Esophagus squamous epithelium (tissue), 5 donors: ENCODE measurements around the gene ASCL4. TPM values are rescaled to one million over a fixed set of nuclear protein-coding genes. Genes with fewer than 3 reads are reported as not detected.

Experiments used
- DNase-seq: peaks from one replicate; lab custom pipeline; 2025; lab: John Stamatoyannopoulos, UW
- H3K27ac ChIP-seq, 4 donors: fragments of 200-600 bp; sonication (generic); one replicate each; pipeline ENCODE4 v1.5.1; 2016 to 2019; ENCODE audit warnings: mild to moderate bottlenecking in 1 of 4
- H3K27me3 ChIP-seq, 4 donors: fragments of 200-600 bp; sonication (generic); 1 replicate in 3 of 4; 2 replicates in 1 of 4; pipeline versions ENCODE4 v1.5.1 to v1.6.0; 2017 to 2021; ENCODE audit warnings: antibody characterized with exemption in 1 of 4
- H3K36me3 ChIP-seq, 3 donors: fragments of 200-600 bp; sonication (generic); one replicate each; pipeline ENCODE4 v1.5.1; 2016 to 2019
- H3K4me1 ChIP-seq, 3 donors: fragments of 200-600 bp; sonication (generic); one replicate each; pipeline ENCODE4 v1.5.1; 2017 to 2019
- H3K4me3 ChIP-seq, 4 donors: fragments of 200-600 bp; sonication (generic); 1 replicate in 3 of 4; 2 replicates in 1 of 4; pipeline ENCODE4 v1.5.1; 2016 to 2019; ENCODE audit warnings: mild to moderate bottlenecking in 2 of 4, moderate library complexity in 1 of 4
- H3K9me3 ChIP-seq, 3 donors: fragments of 200-600 bp; sonication (generic); one replicate each; pipeline ENCODE4 v1.5.1; 2016 to 2019
- POLR2A ChIP-seq, 4 donors: fragments of 450-650 bp; IDR thresholded peaks; one replicate each; pipeline ENCODE4 v1.6.1; 2017; ENCODE audit warnings: antibody characterized with exemption in 4 of 4, mild to moderate bottlenecking in 4 of 4, moderate library complexity in 3 of 4
- WGBS, 2 donors: methylation state at CpG; one replicate each; pipeline ENCODE4 v1.1.5; 2018; 5-methylcytosine and 5-hydroxymethylcytosine counted together
- intact Hi-C: fragments of 100-400 bp; cut with DNase I; formaldehyde crosslinking; loops from one replicate; pipeline ENCODE4 v1.15.0; 2022
- total RNA-seq, 4 donors: library from RNA; depleted of rRNA; stranded (reverse); fragments of >200 nt; gene quantifications; one replicate each; pipeline ENCODE4 v1.1.0, GENCODE V29; 2016
- TF ChIP-seq, protein P1 (sequence below), 6 experiments: fragments of 450-650 bp in 4 of 6; fragments of 200-600 bp in 2 of 6; sonication (generic) in 2 of 6; IDR thresholded peaks; one replicate each; pipeline ENCODE4 v1.5.1; 2016 to 2019; ENCODE audit warnings: antibody characterized with exemption in 6 of 6, mild to moderate bottlenecking in 4 of 6, moderate library complexity in 4 of 6
- donor health status: DM: yes; HTN: yes; CAD: no.

ASCL4 gene
- total RNA-seq, 4 donors from 2014 or later, result 0.19 TPM; not detected in 3

DNA sequence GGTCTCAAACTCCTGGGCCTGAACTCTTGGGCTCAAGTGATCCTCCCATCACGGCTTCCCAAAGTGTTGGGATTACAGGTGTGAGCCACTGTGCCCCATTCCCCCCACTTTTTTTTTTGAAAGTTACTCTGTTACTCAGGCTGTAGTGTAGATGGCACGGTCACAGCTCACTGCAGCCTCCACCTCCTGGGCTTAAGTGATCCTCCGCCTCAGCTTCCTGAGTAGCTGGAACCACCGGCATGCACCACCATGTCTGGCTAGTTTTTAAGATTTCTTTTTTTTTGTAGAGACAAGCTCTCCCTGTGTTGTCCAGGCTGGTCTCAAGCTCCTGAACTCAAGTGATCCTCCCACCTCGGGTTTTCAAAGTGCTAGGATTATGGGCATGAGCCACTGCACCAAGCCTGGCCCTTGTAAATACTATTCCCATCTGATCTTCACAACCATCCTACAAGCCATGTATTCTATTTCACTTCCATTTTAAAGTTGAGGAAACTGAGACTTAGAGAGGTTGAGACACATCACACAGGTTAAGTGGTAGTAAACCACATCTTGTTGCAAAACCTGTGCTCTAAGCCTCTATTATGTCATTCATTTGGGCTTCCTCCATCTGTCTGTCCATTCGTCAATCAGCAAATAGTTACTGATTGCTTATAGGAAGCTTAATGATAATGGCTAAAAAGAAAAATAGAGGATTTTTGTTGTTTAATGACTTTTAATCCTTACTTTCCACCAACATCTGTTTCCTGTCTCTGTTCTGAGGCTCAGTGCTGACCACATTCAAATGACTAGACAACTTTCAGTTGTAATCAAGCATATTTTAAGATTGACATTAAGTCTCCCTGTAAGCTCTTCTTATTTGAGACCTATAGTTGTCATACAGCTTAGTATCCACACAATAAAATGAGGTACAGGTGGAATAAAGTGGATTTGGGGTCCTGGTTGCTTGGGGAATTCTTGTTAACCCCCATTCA, 9.2 kb downstream of the ASCL4 start:
- Histone ChIP-seq H3K27ac (no peak overlapping the region), H3K36me3 (no peaks in the 10 kb centered on the region), H3K4me3 (no peak overlapping the region), H3K9me3 (no peaks in the 10 kb centered on the region), H3K27me3 (peaks cover 0 to 5% (median 0%) of the 10 kb centered on the region in 4 donors), H3K4me1 (peaks cover 0 to 1% (median 0%) of the 10 kb centered on the region in 3 donors)
- intact Hi-C loops, result no loop called here
- DNase-seq, result no peak
- TF ChIP-seq, protein P1, sequence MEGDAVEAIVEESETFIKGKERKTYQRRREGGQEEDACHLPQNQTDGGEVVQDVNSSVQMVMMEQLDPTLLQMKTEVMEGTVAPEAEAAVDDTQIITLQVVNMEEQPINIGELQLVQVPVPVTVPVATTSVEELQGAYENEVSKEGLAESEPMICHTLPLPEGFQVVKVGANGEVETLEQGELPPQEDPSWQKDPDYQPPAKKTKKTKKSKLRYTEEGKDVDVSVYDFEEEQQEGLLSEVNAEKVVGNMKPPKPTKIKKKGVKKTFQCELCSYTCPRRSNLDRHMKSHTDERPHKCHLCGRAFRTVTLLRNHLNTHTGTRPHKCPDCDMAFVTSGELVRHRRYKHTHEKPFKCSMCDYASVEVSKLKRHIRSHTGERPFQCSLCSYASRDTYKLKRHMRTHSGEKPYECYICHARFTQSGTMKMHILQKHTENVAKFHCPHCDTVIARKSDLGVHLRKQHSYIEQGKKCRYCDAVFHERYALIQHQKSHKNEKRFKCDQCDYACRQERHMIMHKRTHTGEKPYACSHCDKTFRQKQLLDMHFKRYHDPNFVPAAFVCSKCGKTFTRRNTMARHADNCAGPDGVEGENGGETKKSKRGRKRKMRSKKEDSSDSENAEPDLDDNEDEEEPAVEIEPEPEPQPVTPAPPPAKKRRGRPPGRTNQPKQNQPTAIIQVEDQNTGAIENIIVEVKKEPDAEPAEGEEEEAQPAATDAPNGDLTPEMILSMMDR (IDR thresholded peaks at IDR 0.05), result no peak
- TF ChIP-seq POLR2A (IDR thresholded peaks at IDR 0.05), result no peak
- WGBS, 2 donors, result 66 to 80% methylated on average over 6 of the region's 6 CpGs

DNA sequence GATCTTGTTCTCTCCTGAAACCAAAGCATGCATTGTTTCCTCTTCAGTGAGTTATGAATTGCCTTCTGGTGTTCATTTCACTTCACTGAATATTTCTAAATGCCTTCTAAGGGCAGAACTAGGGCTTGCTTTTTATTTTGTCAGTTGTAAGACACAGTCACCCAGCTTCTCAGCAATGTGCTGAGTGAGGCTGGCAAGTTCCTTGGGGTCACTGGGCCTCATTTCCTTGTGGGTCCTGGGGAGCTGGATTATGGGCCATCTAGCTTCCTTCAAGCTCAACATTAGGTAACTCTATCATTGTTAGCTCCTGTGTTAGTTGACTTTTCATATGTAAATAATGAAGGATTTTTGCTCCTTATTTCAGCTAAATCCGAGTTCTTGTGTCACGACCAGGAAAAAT, 13.8 kb downstream of the ASCL4 start:
- H3K9me3 ChIP-seq, result no peaks in the 10 kb centered on the region
- no peaks in the 10 kb centered on the region for H3K36me3 ChIP-seq
- no peak overlapping the region for H3K4me3 ChIP-seq
- DNase-seq, result no peak
- H3K27me3 ChIP-seq, result peaks cover 0 to 19% (median 0%) of the 10 kb centered on the region in 4 donors
- intact Hi-C loops, result no loop called here
- WGBS, 2 donors, result 88% methylated on average over 2 of the region's 2 CpGs
- H3K4me1 ChIP-seq, result no peaks in the 10 kb centered on the region
- H3K27ac ChIP-seq, result no peak overlapping the region
- no peak for TF ChIP-seq POLR2A (IDR thresholded peaks at IDR 0.05)
- TF ChIP-seq, protein P1 (IDR thresholded peaks at IDR 0.05), result no peak

DNA sequence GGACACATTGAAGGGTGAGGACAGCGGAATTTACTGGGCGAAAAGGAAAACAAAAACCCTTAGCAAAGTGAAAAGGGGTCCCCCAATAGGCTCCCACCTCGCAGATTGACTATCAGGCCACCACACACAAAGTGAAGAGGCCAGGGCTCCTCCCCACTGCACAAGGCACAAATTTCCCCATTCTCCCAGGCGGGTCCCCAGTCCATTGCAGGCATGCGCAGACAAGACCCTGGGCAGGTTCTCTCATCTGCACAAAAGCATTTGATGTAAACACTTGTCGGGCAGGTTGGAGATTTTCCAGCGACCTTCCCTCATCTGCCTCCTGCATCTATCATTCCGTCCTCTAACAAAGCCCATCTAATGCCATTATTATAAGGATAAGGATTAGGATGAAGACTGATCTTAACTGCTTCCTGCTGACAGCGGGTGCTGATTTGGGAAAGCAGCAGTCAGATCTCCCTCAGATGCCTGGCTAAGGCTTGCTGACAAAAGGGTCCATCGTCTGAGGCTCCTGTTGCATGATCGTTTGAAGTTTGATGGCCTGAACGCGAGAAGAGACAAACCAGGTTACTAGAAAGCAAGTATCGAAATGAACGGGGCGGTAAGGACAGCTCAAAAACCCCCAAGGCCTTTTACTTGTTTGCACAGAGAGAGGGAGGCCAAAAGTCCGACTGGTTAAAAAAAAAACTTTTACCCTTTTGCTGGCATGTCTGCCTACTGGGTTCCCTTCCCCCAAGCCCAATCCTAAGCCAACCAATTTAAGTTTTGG, 14.4 kb downstream of the ASCL4 start:
- Histone ChIP-seq H3K36me3 (no peaks in the 10 kb centered on the region), H3K4me1 (no peaks in the 10 kb centered on the region), H3K27ac (no peak overlapping the region), H3K27me3 (peaks cover 0 to 19% (median 0%) of the 10 kb centered on the region in 4 donors), H3K9me3 (no peaks in the 10 kb centered on the region), H3K4me3 (no peak overlapping the region)
- no peak for TF ChIP-seq POLR2A (IDR thresholded peaks at IDR 0.05)
- TF ChIP-seq, protein P1 (IDR thresholded peaks at IDR 0.05), result no peak
- no peak for DNase-seq
- intact Hi-C loops, result no loop called here
- WGBS, 2 donors, result 40 to 49% methylated on average over 17 of the region's 17 CpGs

DNA sequence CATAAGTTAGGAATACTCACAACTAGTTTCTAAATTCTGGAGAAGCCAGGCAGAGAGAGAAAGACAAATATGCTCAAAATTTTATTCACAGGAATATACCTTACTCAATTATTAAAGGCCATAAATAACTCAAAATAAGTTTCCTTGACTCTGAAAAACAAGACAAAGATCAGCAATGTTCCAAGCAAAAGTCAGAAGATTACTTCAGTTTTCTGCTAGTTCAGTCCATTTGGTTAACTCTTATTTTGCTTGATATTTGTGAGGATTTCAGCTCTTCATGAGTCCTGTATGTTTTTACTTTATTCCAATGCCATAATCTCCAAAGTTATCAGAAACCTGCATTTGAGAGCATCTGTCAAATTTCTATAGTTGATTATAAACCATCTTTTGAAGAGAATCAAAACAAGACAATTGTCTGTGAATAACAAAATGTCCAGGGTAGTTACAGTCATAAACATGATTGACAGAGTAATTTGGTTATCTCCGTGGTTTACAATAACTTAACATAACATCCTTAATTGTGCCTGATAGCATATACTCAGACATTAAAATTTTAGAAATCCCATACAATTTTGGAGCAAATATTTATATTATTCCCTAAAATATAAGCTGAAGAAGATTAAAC, 17.1 kb downstream of the ASCL4 start:
- no peaks in the 10 kb centered on the region for H3K4me1 ChIP-seq
- H3K4me3 ChIP-seq, result no peak overlapping the region
- no peaks in the 10 kb centered on the region for H3K9me3 ChIP-seq
- no peak overlapping the region for H3K27ac ChIP-seq
- H3K36me3 ChIP-seq, result no peaks in the 10 kb centered on the region
- WGBS, 2 donors, result 80 to 85% methylated on average over 1 of the region's 1 CpG
- TF ChIP-seq, protein P1 (IDR thresholded peaks at IDR 0.05), result no peak
- no peak for TF ChIP-seq POLR2A (IDR thresholded peaks at IDR 0.05)
- no peak for DNase-seq
- intact Hi-C loops, result no loop called here
- peaks cover 0 to 39% (median 0%) of the 10 kb centered on the region in 4 donors for H3K27me3 ChIP-seq
